ENCODE results near the gene F11. TPM values are rescaled to one million over a fixed set of nuclear protein-coding genes. Genes with fewer than 3 reads are reported as not detected.

Gene F11
- total and polyA plus RNA-seq, 2 of the 13 experiments (the other 11 are each of a cell fraction or from before 2014, with no cell fraction given) = 35.1 to 58.0 TPM

DNA sequence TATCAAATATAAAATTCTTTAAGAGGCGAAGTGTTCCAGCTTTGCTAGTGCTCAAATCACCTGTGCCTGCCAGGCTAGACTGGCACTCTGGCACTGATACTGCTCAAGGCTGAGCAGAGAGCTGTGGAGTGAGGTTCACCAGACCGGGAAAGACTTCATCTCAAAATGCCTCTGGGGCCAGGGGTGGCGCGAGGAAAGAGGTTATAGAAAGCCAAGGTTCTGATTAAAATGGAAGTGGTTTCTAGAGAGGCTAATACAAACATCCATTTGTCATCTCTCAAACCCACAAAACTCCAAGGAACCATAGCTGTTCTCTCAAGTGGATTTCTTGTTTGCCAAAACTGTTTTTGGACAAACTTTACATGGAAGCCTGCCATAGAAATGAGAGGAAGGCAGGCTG lies 41.5 kb downstream of the F11 start:
- Histone ChIP-seq H3K4me3 (replicated peaks in 1 of 3; ENCODE audit: insufficient read depth in 1 of 3, low read depth in 2 of 3, low read length in 3 of 3) (no peak overlapping the region), H4K20me1 (ENCODE audit: insufficient read depth, low read length) (no peaks in the 10 kb centered on the region), H3K4me1 (ENCODE audit: insufficient read depth, low read length) (no peaks in the 10 kb centered on the region), H3K27me3 (ENCODE audit: control insufficient read depth in 1 of 2, insufficient read depth in 2 of 2, low read length in 2 of 2) (peaks cover 0 to 40% of the 10 kb centered on the region in 2 experiments; a peak in 2 of 5 replicates), H2AFZ (ENCODE audit: low read length) (no peak overlapping the region), H3K9ac (ENCODE audit: insufficient read depth, low read depth, low read length) (no peak overlapping the region), H3K27ac (ENCODE audit: extremely low read length, insufficient read depth, low read length) (no peak overlapping the region), H3K36me3 (replicated peaks in 1 of 2; ENCODE audit: control insufficient read depth in 1 of 2, insufficient read depth in 2 of 2, low read length in 2 of 2) (no peaks in the 10 kb centered on the region), H3K9me3 (ENCODE audit: low read length) (no peaks in the 10 kb centered on the region), H3K79me2 (ENCODE audit: insufficient read depth, low read length) (no peaks in the 10 kb centered on the region), H3K4me2 (ENCODE audit: low read depth, low read length) (no peak overlapping the region)
- ChIA-PET POLR2A (no interaction called here), CTCF (ENCODE audit: low intra/inter-chr PET ratio, low total read pairs) (no interaction called here)
- no peak for ATAC-seq
- FAIRE-seq = no peak
- WGBS (ENCODE audit: low lambda C conversion rate) = 12% methylated on average over 4 of the region's 4 CpGs
- TF ChIP-seq CEBPB (IDR thresholded peaks at IDR 0.05; ENCODE audit: borderline replicate concordance, low read depth, low read length) = no peak
- no peak for TF ChIP-seq MEF2D (CRISPR knock-in tag; IDR thresholded peaks at IDR 0.05)
- no peak for TF ChIP-seq POGZ (CRISPR knock-in tag; IDR thresholded peaks at IDR 0.05)
- no peak for TF ChIP-seq HNF4G (IDR thresholded peaks at IDR 0.05; ENCODE audit: borderline replicate concordance, low read depth, low read length)
- no peak for TF ChIP-seq HNF4G (CRISPR knock-in tag; IDR thresholded peaks at IDR 0.05; ENCODE audit: borderline replicate concordance, low read depth)
- TF ChIP-seq, protein P1, sequence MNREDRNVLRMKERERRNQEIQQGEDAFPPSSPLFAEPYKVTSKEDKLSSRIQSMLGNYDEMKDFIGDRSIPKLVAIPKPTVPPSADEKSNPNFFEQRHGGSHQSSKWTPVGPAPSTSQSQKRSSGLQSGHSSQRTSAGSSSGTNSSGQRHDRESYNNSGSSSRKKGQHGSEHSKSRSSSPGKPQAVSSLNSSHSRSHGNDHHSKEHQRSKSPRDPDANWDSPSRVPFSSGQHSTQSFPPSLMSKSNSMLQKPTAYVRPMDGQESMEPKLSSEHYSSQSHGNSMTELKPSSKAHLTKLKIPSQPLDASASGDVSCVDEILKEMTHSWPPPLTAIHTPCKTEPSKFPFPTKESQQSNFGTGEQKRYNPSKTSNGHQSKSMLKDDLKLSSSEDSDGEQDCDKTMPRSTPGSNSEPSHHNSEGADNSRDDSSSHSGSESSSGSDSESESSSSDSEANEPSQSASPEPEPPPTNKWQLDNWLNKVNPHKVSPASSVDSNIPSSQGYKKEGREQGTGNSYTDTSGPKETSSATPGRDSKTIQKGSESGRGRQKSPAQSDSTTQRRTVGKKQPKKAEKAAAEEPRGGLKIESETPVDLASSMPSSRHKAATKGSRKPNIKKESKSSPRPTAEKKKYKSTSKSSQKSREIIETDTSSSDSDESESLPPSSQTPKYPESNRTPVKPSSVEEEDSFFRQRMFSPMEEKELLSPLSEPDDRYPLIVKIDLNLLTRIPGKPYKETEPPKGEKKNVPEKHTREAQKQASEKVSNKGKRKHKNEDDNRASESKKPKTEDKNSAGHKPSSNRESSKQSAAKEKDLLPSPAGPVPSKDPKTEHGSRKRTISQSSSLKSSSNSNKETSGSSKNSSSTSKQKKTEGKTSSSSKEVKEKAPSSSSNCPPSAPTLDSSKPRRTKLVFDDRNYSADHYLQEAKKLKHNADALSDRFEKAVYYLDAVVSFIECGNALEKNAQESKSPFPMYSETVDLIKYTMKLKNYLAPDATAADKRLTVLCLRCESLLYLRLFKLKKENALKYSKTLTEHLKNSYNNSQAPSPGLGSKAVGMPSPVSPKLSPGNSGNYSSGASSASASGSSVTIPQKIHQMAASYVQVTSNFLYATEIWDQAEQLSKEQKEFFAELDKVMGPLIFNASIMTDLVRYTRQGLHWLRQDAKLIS (CRISPR knock-in tag; IDR thresholded peaks at IDR 0.05) = no peak
- TF ChIP-seq RXRB (CRISPR knock-in tag; IDR thresholded peaks at IDR 0.05; ENCODE audit: borderline replicate concordance) = no peak
- TF ChIP-seq, protein P2, sequence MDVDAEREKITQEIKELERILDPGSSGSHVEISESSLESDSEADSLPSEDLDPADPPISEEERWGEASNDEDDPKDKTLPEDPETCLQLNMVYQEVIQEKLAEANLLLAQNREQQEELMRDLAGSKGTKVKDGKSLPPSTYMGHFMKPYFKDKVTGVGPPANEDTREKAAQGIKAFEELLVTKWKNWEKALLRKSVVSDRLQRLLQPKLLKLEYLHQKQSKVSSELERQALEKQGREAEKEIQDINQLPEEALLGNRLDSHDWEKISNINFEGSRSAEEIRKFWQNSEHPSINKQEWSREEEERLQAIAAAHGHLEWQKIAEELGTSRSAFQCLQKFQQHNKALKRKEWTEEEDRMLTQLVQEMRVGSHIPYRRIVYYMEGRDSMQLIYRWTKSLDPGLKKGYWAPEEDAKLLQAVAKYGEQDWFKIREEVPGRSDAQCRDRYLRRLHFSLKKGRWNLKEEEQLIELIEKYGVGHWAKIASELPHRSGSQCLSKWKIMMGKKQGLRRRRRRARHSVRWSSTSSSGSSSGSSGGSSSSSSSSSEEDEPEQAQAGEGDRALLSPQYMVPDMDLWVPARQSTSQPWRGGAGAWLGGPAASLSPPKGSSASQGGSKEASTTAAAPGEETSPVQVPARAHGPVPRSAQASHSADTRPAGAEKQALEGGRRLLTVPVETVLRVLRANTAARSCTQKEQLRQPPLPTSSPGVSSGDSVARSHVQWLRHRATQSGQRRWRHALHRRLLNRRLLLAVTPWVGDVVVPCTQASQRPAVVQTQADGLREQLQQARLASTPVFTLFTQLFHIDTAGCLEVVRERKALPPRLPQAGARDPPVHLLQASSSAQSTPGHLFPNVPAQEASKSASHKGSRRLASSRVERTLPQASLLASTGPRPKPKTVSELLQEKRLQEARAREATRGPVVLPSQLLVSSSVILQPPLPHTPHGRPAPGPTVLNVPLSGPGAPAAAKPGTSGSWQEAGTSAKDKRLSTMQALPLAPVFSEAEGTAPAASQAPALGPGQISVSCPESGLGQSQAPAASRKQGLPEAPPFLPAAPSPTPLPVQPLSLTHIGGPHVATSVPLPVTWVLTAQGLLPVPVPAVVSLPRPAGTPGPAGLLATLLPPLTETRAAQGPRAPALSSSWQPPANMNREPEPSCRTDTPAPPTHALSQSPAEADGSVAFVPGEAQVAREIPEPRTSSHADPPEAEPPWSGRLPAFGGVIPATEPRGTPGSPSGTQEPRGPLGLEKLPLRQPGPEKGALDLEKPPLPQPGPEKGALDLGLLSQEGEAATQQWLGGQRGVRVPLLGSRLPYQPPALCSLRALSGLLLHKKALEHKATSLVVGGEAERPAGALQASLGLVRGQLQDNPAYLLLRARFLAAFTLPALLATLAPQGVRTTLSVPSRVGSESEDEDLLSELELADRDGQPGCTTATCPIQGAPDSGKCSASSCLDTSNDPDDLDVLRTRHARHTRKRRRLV (CRISPR knock-in tag; IDR thresholded peaks at IDR 0.05) = no peak
- TF ChIP-seq, protein P3, sequence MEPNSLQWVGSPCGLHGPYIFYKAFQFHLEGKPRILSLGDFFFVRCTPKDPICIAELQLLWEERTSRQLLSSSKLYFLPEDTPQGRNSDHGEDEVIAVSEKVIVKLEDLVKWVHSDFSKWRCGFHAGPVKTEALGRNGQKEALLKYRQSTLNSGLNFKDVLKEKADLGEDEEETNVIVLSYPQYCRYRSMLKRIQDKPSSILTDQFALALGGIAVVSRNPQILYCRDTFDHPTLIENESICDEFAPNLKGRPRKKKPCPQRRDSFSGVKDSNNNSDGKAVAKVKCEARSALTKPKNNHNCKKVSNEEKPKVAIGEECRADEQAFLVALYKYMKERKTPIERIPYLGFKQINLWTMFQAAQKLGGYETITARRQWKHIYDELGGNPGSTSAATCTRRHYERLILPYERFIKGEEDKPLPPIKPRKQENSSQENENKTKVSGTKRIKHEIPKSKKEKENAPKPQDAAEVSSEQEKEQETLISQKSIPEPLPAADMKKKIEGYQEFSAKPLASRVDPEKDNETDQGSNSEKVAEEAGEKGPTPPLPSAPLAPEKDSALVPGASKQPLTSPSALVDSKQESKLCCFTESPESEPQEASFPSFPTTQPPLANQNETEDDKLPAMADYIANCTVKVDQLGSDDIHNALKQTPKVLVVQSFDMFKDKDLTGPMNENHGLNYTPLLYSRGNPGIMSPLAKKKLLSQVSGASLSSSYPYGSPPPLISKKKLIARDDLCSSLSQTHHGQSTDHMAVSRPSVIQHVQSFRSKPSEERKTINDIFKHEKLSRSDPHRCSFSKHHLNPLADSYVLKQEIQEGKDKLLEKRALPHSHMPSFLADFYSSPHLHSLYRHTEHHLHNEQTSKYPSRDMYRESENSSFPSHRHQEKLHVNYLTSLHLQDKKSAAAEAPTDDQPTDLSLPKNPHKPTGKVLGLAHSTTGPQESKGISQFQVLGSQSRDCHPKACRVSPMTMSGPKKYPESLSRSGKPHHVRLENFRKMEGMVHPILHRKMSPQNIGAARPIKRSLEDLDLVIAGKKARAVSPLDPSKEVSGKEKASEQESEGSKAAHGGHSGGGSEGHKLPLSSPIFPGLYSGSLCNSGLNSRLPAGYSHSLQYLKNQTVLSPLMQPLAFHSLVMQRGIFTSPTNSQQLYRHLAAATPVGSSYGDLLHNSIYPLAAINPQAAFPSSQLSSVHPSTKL (CRISPR knock-in tag; IDR thresholded peaks at IDR 0.05) = no peak
- TF ChIP-seq, protein P4, sequence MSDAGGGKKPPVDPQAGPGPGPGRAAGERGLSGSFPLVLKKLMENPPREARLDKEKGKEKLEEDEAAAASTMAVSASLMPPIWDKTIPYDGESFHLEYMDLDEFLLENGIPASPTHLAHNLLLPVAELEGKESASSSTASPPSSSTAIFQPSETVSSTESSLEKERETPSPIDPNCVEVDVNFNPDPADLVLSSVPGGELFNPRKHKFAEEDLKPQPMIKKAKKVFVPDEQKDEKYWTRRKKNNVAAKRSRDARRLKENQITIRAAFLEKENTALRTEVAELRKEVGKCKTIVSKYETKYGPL (CRISPR knock-in tag; IDR thresholded peaks at IDR 0.05) = no peak
- BruUV-seq (replicated peaks) = no TSS peak
- intact Hi-C loops (cut with micrococcal nuclease; ENCODE audit: unreplicated experiment) (no loop called here), in situ Hi-C loops (cut with HindIII; ENCODE audit: extremely low pct_ligation_motif_present, low pct_unique_long_range_greater_than_20kb) (loop anchor here (10.0 kb wide), 1 partner anchor 277 kb away; no protein-coding TSS in a partner anchor)
- no peak for DNase-seq (ENCODE audit: low spot score)

Measured in HepG2 (cell line).